Measurements from ENCODE around the gene MAPK7. TPM values are rescaled to one million over a fixed set of nuclear protein-coding genes. Genes with fewer than 3 reads are reported as not detected.

The MAPK7 gene
- total RNA-seq, 2 experiments from 2014 or later, result 25.1 to 27.1 TPM

DNA sequence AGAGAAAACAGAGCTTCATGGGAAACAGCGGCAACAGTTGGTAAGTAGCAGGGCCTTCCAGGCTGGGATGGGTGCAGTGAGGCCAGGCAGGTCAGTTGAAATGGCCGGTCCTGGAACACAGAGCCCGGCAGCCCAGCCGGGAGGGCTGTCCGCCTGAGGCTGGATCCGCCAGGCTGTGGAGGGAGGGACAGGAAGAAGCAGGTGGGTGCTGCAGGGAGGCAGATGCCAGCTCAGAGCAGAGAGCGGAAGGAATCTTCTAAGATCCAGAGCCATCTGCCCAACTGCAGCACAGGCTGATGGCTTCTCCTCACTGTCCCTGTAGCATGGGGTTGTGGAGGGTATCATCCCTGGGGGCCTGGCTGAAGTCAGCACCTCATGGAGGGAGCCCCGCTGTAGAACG is 33.3 kb downstream of the MAPK7 start:
- Mint-ChIP-seq H3K27me3 (no peaks in the 10 kb centered on the region), H3K27ac (no peak overlapping the region), H3K4me3 (no peak overlapping the region), H3K9me3 (no peaks in the 10 kb centered on the region), H3K36me3 (ENCODE audit: low read depth) (no peaks in the 10 kb centered on the region), H3K4me1 (ENCODE audit: low read depth) (no peaks in the 10 kb centered on the region)
- no peak for ATAC-seq
- ChIA-PET CTCF (no interaction called here), POLR2A (no interaction called here)
- intact Hi-C loops (cut with micrococcal nuclease), result no loop called here
- TF ChIP-seq, protein P1, sequence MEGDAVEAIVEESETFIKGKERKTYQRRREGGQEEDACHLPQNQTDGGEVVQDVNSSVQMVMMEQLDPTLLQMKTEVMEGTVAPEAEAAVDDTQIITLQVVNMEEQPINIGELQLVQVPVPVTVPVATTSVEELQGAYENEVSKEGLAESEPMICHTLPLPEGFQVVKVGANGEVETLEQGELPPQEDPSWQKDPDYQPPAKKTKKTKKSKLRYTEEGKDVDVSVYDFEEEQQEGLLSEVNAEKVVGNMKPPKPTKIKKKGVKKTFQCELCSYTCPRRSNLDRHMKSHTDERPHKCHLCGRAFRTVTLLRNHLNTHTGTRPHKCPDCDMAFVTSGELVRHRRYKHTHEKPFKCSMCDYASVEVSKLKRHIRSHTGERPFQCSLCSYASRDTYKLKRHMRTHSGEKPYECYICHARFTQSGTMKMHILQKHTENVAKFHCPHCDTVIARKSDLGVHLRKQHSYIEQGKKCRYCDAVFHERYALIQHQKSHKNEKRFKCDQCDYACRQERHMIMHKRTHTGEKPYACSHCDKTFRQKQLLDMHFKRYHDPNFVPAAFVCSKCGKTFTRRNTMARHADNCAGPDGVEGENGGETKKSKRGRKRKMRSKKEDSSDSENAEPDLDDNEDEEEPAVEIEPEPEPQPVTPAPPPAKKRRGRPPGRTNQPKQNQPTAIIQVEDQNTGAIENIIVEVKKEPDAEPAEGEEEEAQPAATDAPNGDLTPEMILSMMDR (IDR thresholded peaks at IDR 0.05), result no peak
- DNase-seq, result no peak

GRCh38 chr17:19412510-19412909 is 34.2 kb downstream of the MAPK7 start:
- Mint-ChIP-seq H3K36me3 (ENCODE audit: low read depth) (no peaks in the 10 kb centered on the region), H3K9me3 (no peaks in the 10 kb centered on the region), H3K4me3 (no peak overlapping the region), H3K27ac (no peak overlapping the region), H3K27me3 (no peaks in the 10 kb centered on the region), H3K4me1 (ENCODE audit: low read depth) (no peaks in the 10 kb centered on the region)
- CTCF ChIA-PET, result no interaction called here
- POLR2A ChIA-PET, result interaction anchor here (1.0 kb wide), 1 partner anchor 17 kb away, joined by 4 read pairs; no protein-coding TSS in a partner anchor
- intact Hi-C loops (cut with micrococcal nuclease), result no loop called here
- ATAC-seq (no peak), DNase-seq (no peak)
- TF ChIP-seq, protein P1 (IDR thresholded peaks at IDR 0.05), result no peak

- Mint-ChIP-seq H3K27ac (no peak overlapping the region), H3K27me3 (no peaks in the 10 kb centered on the region), H3K9me3 (no peaks in the 10 kb centered on the region), H3K36me3 (ENCODE audit: low read depth) (no peaks in the 10 kb centered on the region), H3K4me3 (no peak overlapping the region), H3K4me1 (ENCODE audit: low read depth) (no peaks in the 10 kb centered on the region)
- ATAC-seq, result no peak
- ChIA-PET POLR2A (interaction anchor here (1.0 kb wide), 1 partner anchor 16 kb away, joined by 4 read pairs; no protein-coding TSS in a partner anchor), CTCF (interaction anchor here (2.9 kb wide), 1 partner anchor 34 kb away, joined by 7 read pairs; no protein-coding TSS in a partner anchor)
- intact Hi-C loops (cut with micrococcal nuclease), result no loop called here
- no peak for DNase-seq
- TF ChIP-seq, protein P1 (IDR thresholded peaks at IDR 0.05), result no peak
Measured at GRCh38 chr17:19412984-19413383, 34.7 kb downstream of the MAPK7 start.

- TF ChIP-seq, protein P1 (IDR thresholded peaks at IDR 0.05), result no peak
- DNase-seq (no peak), ATAC-seq (no peak)
- Mint-ChIP-seq H3K9me3 (no peaks in the 10 kb centered on the region), H3K36me3 (ENCODE audit: low read depth) (no peaks in the 10 kb centered on the region), H3K4me3 (no peak overlapping the region), H3K4me1 (ENCODE audit: low read depth) (peaks cover under 1% of the 10 kb centered on the region), H3K27ac (no peak overlapping the region), H3K27me3 (no peaks in the 10 kb centered on the region)
- CTCF ChIA-PET, result interaction anchor here (2.9 kb wide), 1 partner anchor 33 kb away, joined by 7 read pairs; no protein-coding TSS in a partner anchor
- intact Hi-C loops (cut with micrococcal nuclease), result no loop called here
- POLR2A ChIA-PET, result no interaction called here
Measured at GRCh38 chr17:19413761-19414160, 35.5 kb downstream of the MAPK7 start.

GRCh38 chr17:19414396-19415280 is 36.3 kb downstream of the MAPK7 start:
- ATAC-seq (no peak), DNase-seq (no peak)
- peaks cover 2% of the 10 kb centered on the region for H3K4me1 Mint-ChIP-seq (ENCODE audit: low read depth)
- TF ChIP-seq, protein P1 (IDR thresholded peaks at IDR 0.05), result no peak
- intact Hi-C loops (cut with micrococcal nuclease), result no loop called here
- no peak overlapping the region for H3K27ac Mint-ChIP-seq
- no peaks in the 10 kb centered on the region for H3K27me3 Mint-ChIP-seq
- H3K9me3 Mint-ChIP-seq, result no peaks in the 10 kb centered on the region
- ChIA-PET POLR2A (no interaction called here), CTCF (interaction anchor here (2.9 kb wide), 1 partner anchor 33 kb away, joined by 7 read pairs; no protein-coding TSS in a partner anchor)
- no peak overlapping the region for H3K4me3 Mint-ChIP-seq
- no peaks in the 10 kb centered on the region for H3K36me3 Mint-ChIP-seq (ENCODE audit: low read depth)
